Astrocyte (in vitro differentiated cells and primary cell): Measurements from ENCODE around the gene DEPDC1B.

Source experiments
- CTCF ChIP-seq: IDR thresholded peaks from 2 replicates; pipeline ENCODE4 v1.5.1; 2011; ENCODE audit warnings: low read depth, mild to moderate bottlenecking, inconsistent platforms, low read length, moderate library complexity; ENCODE audit not compliant: insufficient read depth
- EZH2 ChIP-seq: IDR thresholded peaks from 2 replicates; pipeline ENCODE4 v1.6.1; 2012; ENCODE audit warnings: mild to moderate bottlenecking, low read length, inconsistent platforms; ENCODE audit not compliant: insufficient read depth

- no peak for TF ChIP-seq CTCF
- no peak for TF ChIP-seq EZH2
Observed at GRCh38 chr5:60604771-60605170, 95.2 kb downstream of the DEPDC1B start.
